NOMO-1 (cell line): ENCODE data around the gene GON7.
"Not testable (repeated sequence)": the region's sequence is repeated elsewhere in the genome, so short reads cannot be mapped to it uniquely, and the experiment has no call there.

Source experiments
- DNase-seq, 2 experiments: peaks; one replicate each; lab custom pipeline; 2025; ENCODE audit not compliant: unreplicated experiment in 2 of 2; lab: John Stamatoyannopoulos, UW

The GON7 gene

DNA sequence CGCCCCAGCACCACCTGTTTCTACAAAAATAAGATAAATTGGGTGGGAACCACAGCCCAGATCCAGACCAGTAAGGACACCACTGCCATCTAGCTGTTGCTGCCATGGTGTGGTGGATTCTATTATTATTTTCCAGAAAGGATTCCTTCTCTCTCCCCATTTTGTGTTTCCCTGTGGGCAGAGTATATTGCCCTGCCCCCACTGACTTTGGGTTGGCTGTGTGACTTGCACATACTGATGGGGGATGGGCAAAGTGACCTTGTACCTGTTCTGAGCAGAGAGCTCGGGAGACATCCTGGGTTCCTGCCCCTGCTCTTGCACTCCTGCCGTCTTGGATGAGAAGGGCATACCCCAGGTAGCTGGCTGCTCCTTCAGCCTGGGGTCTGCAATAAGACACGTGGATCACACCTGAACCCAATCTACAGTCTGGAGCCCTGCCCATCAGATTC lies 46.5 kb downstream of the GON7 start:
- DNase-seq: no peak

DNA sequence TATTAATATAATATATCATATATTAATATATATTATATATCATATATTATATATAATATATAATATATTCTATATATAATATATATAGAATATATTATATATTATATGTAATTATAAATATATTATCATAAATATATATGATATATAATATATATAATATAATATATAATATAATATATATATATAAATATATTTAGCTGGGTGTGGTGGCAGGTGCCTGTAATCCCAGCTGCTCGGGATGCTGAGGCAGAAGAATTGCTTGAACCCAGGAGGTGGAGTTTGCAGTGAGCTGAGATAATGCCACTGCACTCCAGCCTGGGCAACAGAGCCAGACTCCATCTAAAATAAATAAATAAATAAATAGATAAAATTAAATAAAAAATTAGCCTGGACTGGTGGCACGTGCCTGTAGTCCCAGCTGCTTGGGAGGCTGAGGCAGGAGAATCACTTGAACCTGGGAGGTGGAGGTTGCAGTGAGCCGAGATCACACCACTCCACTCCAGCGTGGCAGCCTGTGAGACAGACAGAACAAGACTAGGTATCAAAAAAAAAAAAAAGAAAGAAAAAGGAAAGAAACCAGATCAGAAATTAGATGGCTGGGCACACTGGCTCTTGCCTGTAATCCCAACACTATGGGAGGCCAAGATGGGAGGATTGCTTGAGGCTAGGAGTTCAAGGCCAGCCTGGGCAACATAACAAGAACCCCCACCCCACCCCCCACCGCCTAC lies 47.1 kb downstream of the GON7 start:
- DNase-seq: not testable (repeated sequence)

DNA sequence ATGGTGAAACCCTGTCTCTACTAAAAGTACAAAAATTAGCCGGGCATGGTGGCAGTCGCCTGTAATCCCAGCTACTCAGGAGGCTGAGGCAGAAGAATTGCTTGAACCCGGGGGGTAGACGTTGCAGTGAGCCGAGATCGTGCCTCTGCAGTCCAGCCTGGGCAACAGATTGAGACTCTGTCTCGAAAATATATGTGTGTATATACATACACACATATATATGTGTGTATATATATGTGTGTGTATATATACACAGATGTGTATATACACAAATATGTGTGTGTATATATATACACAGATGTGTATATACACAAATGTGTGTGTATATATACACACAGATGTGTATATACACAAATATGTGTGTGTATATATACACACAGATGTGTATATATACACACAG lies 48.5 kb downstream of the GON7 start:
- not testable (repeated sequence) for DNase-seq

DNA sequence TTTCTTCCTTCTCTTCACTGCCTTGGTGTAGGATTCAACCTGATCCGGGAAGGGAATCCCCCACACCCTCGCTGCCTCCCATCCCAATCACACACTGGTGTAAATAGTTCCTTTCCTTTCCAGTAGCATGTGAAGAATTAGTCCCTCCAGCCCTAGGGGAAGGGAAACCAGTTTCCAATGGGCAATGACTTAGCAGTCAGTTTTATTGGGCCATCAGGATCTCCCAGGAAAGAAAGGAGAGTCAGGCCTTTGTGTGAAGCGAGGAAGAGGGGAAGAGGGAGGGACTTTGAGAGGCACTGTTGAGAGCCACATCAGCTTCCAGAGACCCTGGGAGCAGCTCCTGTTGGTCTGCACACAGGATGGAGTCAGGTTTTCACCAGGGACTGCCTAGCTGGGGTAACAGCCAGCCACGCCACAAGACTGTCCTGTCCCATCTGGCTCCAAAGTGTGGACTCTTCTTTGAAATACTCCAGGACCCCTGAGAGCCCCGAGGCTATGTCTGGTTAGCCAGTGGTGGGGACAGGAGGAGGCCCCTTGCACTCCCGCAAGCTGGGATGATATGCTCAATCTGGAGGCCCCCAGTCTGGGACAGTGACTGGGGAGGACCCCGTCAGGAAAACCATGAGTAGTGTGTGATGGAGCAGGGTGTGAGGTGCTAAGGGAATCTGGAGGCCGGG lies 50.0 kb downstream of the GON7 start:
- no peak for DNase-seq

DNA sequence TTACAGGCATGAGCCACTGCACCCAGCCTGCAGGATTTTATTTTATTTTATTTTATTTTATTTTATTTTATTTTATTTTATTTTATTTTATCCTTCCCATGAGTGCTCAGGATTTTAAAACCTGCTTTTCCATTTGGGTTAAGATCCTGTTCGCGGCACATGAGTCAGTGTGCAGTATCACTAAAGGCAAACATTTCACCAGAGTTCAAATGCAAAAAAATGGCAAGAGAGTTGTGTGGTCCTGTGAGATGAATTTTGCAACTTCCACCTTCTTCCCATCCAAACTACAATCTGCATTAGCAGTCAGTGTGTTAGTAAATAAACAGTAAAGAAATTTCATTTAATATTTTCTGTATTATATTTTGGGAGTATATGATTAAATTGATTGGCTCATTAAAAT lies 51.2 kb downstream of the GON7 start:
- no peak for DNase-seq

DNA sequence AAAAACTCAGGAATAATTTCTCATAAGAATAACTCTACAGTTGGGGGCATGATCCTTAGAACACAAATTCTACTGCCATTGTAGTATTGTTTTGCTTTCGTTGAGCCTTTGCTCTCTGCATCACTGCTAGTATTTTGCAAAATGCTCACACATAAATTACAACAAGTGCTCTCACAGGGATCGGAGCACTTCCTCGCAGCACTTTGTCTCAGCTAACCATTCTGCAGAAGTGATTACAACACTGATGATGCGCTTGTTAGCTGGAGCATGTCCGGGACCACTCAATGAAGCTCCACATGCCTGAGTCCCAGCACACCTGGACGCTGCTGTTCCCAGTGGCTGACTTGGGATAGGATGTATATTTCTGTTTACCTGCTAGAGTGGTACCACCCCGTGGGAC lies 53.7 kb downstream of the GON7 start:
- peak in 1 of 2 experiments; percentile 55 for DNase-seq
